NK-92 treated with Interleukin-12 subunit alpha and Interleukin-12 subunit beta, amount 100 ng/mL, for 24 hours (cell line): Measurements from ENCODE around the gene CYGB.

ENCODE experiments used
- DNase-seq: peaks from one replicate; lab custom pipeline; 2025; lab: John Stamatoyannopoulos, UW

CYGB gene

DNA sequence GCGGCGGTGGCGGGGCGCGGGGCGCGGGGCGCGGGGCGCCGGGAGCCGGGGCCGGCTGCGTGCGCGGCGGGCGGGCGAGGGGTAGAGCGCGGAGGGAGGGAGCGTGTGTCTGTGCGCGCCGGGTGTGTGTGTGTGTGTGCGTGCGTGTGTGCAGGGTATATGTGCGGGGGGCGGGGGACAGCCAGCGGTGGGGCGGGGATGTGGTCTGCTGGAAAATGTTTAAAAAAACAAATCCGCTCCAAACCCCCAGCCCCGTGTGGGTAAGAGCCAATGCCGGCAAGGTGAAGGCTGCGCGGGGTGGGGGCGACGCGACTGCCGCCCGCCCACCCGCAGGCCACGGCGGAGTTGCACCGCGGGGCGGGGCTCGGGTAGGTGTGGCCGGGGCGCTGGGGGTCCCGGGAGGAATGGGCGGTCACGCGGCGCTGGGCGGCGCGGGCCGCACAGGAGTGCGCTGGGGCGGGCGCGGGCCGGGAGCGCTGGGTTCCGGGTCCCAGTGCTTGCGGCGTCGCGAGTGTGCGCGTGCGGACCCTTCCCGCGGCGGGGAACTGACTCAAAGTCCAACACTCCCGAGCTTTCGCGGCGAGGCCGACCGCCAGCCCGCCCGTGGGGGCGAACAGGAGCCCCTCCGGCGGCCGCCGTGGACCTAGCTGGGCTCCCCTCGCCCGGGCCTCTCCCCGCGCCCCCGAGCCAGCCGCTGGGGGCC, at the start of gene CYGB:
Gene CYGB (minus strand): TSS at position 132 of the 703 bp plus-strand sequence. CDS start 167 bp downstream, outside the sequence.
- no peak for DNase-seq

DNA sequence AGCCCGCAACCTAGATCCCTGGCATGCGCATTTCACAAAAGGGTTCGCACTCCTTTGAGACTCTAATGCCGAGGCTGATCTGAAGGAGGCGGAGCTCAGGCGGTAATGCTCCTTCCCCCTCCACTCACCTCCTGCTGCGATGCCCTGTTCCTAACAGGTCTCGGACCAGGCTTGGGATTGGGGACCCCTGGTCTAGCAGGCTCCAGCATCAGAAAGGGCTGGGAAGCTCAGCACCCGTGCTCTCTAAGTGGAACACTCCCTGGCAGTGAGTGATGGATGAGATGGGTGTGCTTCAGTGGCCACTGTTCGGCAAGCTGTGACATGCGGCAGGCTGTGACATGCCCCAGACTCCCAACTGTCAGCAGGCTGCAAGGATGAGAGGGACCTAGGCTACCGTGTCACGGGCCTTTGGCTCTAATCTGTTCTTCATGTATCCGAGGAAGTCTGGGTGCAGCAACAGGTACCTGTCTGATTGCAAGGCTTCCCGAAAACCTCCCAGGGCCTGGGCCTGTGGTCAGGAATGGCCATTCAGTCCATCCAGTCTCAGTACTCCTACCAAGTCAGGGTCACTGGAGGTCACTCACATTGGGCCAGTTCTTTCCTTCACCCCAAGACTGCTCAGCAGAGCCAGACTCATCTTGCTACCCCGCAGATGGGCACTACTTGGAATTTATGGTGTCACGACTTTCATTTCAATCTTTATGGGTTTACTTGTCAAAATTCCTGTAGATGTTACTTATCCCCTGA, 49.4 kb upstream of the CYGB start:
- DNase-seq: no peak

DNA sequence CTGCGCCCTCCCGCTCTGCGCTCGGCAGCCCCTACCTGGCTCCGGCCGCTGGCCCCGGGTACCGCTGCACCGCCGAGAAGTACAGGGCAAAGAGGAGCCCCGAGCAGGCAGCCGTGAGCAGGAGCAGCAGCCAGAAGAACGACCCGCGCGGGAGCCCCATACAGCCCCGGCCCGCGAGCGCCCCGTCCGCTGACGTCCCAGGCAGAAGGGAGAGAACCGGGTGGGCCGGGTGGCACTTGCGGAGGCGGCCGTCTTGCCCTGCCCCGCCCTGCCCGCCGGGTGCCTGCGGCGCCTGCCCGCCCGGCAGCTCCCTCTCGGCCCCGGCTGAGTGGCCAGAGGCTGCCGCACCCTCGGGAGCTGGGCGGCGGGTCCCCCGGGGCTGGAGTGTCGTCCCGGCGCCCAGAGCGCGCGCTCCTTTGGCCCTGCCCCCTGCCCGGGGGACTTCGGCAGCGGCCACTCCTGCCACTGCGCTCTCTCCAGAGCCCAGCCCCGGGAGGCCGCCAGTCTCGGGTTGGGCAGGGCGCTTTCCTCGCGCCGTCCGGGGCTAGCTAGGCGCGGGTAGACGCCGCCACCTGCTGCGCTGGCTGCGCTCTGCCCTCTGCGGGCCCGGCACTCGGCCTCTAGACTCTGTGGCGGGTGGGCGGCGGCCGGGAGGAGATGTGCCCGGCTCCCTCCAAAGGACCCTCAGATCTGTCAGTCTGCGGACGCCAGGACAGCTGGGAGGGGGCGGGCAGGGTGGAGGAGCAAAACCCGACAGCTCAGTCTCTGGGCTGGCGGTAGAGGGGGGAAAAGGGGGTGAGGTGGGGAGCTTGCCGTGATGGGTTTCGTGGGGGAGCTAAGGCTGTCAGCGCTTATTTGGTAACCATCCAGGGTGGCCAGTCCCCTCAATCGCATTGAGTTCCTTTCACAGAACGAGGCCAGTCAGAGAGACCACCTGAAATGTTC, 48.4 kb upstream of the CYGB start, which contains the start of gene ST6GALNAC2:
Gene ST6GALNAC2 (minus strand): TSS at position 212 of the 945 bp plus-strand sequence. CDS start 52 bp downstream, at position 160.
- DNase-seq: no peak

GRCh38 chr17:76585033-76585648, 47.6 kb upstream of the CYGB start:
- DNase-seq: no peak

- DNase-seq: no peak
Observed at GRCh38 chr17:76584427-76585032, 47.0 kb upstream of the CYGB start.

DNA sequence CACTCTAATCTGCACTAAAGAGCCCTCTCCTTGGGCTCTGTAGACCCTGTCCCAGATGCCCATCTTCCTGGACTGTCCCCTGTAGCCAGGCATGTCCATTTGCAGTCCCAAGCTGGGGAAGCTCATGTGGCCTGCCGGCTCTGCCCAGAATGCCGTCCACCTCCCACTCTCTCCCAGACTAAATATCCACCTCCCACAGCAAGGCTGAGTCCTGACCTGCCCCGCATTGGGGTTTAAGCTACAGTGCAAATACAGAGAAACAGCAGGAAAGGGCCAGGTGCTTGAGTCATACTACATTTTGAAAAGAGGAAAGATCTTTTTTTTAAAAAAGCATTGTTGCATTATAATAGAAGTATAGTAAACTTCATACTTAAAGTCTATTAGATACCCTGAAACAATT, 45.2 kb upstream of the CYGB start:
- DNase-seq: no peak

- DNase-seq: no peak
Observed at GRCh38 chr17:76581515-76581914, 44.0 kb upstream of the CYGB start.

DNA sequence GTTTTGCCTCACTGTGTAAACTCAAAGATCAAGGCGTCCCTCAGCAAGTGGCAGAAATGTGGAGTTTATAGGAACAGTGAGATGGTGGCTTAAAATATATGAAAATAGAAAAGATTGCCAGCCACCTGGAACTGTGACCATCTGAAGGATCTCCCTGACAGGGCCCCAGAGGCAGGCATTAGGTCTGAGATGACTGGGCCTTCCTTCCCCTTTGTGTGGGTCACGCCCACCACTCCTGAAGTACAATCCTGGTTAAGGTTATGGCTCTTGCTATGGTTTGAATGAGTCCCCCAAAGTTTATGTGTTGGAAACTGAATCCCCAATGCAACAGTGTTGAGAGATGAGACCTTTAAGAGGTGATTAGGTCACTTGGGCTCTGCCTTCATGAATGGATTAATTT, 41.8 kb upstream of the CYGB start:
- DNase-seq: no peak

- no peak for DNase-seq
Observed at GRCh38 chr17:76578376-76578775, 40.9 kb upstream of the CYGB start.

GRCh38 chr17:76577876-76578275, 40.4 kb upstream of the CYGB start:
- DNase-seq: no peak

DNA sequence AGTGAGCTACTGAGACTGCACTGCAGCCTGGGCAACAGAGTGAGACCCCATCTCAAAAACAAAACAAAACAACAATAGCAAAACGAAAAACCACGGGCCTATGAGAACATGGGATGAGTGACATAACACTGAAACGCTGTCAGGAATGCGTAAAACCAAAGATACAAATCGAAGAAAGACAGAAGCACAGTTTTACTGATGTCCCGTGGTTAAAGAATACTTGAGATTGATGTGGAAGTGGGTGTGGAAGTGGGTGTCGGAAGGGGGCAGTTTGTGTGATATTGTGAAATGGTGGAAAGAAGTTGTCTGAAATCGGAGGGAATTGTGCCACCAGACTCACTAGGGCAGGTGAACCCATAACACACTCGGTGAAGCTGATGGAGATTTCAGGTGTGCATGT, 38.7 kb upstream of the CYGB start:
- no peak for DNase-seq

- no peak for DNase-seq
Observed at GRCh38 chr17:76575570-76575969, 38.1 kb upstream of the CYGB start.

DNA sequence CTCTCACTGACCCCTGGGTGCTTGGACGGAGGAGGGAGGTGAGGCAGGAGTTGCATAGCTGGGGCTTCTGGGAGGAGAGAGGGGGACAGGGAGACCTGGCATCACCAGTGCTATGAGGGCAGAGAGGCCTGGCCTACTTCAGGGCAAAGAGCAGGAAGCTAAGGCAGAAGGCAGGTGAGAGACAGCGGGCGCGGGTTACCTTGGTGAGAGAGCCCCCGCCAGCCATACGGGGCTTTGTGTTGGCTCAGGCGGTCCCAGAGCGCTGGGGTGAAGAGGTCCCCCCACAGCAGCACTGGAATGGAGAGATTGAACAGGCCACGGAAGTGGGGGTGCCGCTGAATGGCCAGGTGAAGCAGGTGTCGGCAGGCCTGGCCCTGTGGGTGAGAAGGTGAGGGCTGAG, 36.7 kb upstream of the CYGB start:
- no peak for DNase-seq

DNA sequence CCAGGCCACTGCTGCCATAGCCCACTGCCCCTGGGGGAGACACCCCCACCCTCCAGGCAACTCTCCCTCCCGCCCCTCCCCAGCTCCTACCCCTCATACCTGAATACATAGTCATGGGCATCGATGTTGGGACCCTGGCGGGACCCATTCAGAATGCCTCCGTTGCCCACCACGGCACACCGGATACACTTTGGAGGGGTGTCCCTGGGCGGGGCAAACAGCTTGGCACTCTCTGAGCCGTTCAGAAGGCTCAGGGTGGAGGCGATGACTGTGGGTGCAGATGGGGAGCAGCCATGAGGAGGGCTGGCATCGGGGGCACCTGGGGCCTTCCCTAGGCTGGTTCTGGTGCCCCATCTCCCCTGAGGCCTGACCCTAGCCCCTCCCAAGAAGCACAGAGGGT, 35.6 kb upstream of the CYGB start:
- no peak for DNase-seq

DNA sequence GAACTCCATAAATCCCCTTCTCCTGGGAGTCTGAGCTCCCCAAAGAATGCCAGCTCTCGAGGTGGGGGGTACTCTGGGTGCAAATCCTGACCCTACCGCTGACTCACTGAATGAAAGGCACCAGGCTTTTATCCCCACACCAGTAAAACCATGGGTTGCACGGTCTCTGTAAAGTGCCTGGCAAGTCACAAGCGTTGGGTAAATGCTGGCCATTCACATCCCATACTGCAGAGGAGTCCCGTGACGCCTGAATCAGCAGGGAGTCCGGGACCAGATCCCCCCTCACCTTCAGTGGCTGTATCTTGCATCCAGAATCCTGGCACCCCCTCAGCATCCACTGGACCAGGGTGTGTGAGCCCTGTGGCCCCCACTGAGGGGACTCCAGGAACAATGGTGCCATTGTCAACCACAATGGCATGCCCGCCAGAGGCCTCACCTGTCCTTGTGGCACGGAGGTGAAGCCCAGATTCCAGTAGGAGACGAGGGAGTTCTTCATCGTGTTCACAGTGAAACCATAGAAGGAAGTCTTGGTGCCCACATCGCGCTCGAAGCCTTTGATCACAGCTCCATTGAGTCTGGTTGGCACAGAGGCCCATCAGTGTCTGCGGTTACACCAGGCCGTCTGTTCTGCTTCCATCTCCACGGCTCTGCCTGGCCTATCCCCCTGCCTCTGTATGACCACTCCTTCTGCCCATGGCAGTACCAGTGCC, 34.8 kb upstream of the CYGB start:
- DNase-seq: no peak

- no peak for DNase-seq
Observed at GRCh38 chr17:76570877-76571471, 33.5 kb upstream of the CYGB start.

DNA sequence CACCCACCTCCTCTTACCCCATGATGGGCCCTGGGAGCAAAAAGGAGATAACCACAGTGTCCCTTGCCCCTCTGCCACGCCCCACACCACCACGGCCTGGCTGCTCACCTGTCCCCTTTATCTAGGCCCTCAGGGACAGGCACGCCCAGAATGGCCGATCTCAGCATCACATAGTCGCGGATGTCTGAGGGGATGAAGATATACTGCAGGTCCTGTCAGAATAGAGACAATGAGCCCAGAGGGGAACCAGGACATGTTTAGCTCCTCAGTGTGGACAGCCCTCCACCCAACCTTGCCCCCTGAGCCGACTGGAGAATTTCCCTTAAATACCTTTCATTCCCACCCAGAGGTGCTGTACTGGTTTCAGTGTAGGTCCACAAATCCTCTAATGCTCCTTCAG, 32.9 kb upstream of the CYGB start:
- no peak for DNase-seq

DNA sequence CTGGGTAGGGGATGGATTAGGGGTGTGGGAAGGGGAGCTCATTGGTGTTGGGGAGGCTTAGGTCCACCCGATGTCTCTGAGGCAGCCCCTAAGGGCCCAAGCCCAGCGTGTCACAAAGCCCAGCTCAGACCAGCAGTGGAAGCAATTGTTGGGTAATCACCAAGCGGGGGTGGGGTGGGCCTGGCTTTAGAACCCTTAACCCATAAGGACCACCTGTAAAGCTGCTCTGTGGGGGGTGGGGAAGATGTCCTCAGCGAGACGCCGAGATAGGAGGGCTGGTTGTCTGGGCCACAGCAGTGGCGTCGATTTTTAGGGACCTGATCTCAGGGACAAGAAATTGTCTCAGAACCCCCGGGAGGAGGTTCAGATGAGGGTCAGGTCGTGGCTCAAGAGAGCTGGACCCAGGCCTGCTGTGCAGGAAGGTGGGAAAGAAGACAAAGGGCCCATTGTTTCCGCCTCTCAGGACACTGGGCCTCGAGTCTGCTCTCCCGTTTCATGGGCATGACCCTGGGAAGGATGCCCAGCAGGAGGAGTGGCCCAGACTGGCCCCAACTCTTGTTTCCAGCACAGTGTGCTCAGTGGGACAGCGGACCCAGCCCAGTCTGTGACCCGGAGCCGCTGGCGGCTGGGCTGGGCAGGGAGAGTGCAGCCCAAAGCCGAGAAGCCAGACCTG, 32.2 kb upstream of the CYGB start:
- DNase-seq: no peak

DNA sequence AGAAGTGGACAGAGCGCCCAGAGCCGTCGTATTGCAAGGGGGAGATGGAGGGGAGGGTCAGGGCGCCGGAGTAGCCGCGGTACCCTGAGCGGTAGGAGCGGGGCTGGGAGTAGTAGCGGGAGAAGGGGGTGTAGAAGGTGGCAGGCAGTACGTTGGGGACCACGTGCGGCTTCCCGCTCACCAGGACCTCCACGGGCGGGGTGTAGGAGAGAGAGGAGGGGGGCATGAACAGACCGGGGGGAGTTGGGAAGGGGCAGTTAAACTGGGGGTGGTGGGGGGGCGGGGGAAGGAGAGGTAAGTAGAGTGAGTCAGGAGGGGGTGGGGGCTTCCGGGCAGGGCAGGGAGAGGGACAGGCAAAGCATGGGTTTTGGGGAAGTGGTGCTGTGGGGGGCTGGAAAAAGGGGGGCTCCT, 31.3 kb upstream of the CYGB start:
- no peak for DNase-seq
